GM21367 (cell line): ENCODE results near the gene SZT2.
"Not testable (repeated sequence)": the region's sequence is repeated elsewhere in the genome, so short reads cannot be mapped to it uniquely, and the experiment has no call there.

Source experiments
- ATAC-seq: cut with Tn5 transposase; IDR thresholded peaks from one replicate; pipeline ENCODE4 v1.9.1; 2021; ENCODE audit not compliant: unreplicated experiment

SZT2 gene

GRCh38 chr1:43484367-43484766, 94.7 kb downstream of the SZT2 start:
- no peak for ATAC-seq

DNA sequence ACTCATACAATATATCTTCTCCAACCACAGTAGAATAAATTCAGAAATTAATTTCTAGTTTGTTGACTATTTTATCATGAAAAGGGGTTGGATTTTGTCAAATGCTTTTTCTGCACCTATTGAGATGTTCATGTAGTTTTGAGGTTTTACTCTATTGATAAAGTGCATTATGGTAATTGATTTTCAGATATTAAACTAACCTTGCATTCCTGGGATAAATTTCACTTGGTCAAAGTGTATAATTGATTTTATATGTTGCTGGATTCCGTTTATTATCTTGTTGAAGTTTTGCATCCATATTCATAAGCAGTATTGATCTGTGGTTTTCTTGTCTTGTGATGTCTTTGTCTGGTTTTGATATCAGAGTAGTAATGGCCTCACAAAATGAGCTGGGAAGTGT, 98.5 kb downstream of the SZT2 start:
- ATAC-seq = no peak

DNA sequence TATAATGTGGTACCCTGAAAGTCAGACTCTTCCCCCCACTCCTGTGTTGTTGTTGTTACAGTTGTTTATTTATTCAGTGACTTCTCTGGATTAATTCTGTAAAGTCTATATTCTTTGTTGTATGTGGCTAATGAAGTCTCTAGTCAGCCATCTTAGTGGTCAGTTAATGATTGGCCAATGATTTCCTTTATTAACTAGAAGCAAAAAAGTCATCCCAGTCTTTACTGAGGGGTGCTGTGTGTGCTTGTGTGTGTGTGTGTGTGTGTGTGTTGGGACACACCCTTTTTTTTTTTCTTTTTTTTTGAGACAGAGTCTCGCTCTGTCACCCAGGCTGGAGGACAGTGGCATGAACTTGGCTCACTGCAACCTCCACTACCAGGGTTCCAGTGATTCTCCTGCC, 101.4 kb downstream of the SZT2 start:
- no peak for ATAC-seq

DNA sequence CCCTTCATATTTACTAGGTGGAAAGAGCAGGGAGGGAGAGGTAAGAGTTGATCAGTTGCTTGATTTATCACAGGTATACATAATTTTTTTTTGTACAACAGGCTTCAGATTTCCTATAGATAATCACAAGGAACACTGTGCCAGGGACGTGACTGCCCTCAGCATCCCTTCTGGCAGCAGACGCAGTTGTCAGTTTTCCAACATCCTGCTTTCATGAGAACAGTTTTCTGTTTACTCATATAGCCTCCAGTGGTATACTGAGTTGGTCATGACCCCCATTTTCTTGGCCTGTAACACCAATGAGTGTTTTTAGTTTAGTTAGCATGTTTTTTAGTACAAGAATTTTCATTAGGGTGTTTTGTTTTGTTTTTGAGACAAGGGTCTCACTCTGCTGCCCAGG, 103.1 kb downstream of the SZT2 start:
- no peak for ATAC-seq

- ATAC-seq = no peak
Measured at GRCh38 chr1:43493661-43494450, 104.2 kb downstream of the SZT2 start.

DNA sequence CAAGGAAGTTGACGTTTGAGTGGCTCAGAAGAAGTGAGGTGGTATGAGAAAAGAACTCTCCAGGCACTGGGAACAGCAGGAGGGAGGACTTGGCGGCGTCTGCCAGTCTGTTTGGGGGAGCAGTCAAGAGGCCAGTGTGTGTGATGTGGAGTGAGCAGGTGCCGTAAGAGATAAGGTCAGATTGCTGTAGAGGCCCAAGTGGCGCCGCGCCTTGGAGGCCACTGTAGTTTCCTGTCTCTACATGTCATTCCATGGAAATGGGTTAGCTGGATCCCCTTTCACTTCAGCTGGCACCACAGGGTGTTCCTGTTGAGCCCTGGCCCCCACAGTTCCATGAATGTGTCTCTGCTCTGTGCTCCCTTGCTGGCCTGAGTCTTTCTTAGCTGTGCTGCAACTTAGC, 105.5 kb downstream of the SZT2 start:
- no peak for ATAC-seq

GRCh38 chr1:43499898-43500297, 110.2 kb downstream of the SZT2 start:
- ATAC-seq = no peak

GRCh38 chr1:43501806-43502205, 112.1 kb downstream of the SZT2 start:
- not testable (repeated sequence) for ATAC-seq

DNA sequence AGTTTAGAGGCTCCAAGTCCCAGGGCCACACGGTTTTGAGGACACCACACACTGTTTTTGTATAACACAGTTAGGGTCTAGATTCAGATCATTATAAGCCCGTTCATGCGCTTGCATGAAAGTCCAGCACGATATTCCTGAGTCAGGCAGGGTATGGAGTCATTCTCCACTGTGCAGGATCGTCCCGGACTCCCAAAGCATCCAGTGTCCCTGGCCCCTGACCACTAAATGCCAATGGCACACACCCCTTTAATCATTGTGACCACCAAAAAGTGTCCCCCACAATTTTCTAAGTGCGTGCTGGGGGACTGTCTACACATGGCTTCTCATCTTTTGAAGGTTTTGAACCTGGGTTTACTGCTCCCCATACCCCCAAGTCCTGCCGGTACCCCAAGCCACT, 113.8 kb downstream of the SZT2 start:
- ATAC-seq = no peak
